SJCRH30 (cell line): ENCODE results near the gene SPDYE1. TPM values are rescaled to one million over a fixed set of nuclear protein-coding genes. Genes with fewer than 3 reads are reported as not detected.
"Not testable (repeated sequence)": the region's sequence is repeated elsewhere in the genome, so short reads cannot be mapped to it uniquely, and the experiment has no call there.

Experiments
- DNase-seq, 2 experiments: peaks; one replicate each; pipeline ENCODE4 v3.0.0-alpha.2; 2015 to 2020
- H3K27ac ChIP-seq: fragments of 250-450 bp; sonication (Bioruptor Pico); 2 replicates; pipeline ENCODE4 v1.5.1; 2020; ENCODE audit warnings: mild to moderate bottlenecking, moderate library complexity
- H3K27me3 ChIP-seq: fragments of 250-450 bp; sonication (Bioruptor Pico); 2 replicates; pipeline ENCODE4 v1.5.1; 2020; ENCODE audit warnings: mild to moderate bottlenecking, moderate library complexity
- H3K36me3 ChIP-seq: fragments of 250-450 bp; sonication (Bioruptor Pico); 2 replicates; pipeline ENCODE4 v1.5.1; 2020; ENCODE audit warnings: mild to moderate bottlenecking, moderate library complexity
- H3K4me1 ChIP-seq: fragments of 250-450 bp; sonication (Bioruptor Pico); 2 replicates; pipeline ENCODE4 v1.5.1; 2020; ENCODE audit warnings: mild to moderate bottlenecking, moderate library complexity
- H3K4me3 ChIP-seq: fragments of 250-450 bp; sonication (Bioruptor Pico); 2 replicates; pipeline ENCODE4 v1.5.1; 2020; ENCODE audit warnings: mild to moderate bottlenecking, moderate library complexity
- H3K9me3 ChIP-seq: fragments of 250-450 bp; sonication (Bioruptor Pico); replicated peaks from 2 replicates; pipeline ENCODE4 v1.5.1; 2020; ENCODE audit warnings: mild to moderate bottlenecking, moderate library complexity
- total RNA-seq: library from RNA; depleted of rRNA; stranded (reverse); fragments of >200 nt; shearing (Covaris generic); gene quantifications from 2 replicates; pipeline ENCODE4 v1.2.3, GENCODE V29; 2014

SPDYE1 gene
- total RNA-seq, 1 experiment from 2014 or later = not detected

- not testable (repeated sequence) for H3K4me1 ChIP-seq, H3K4me3 ChIP-seq, DNase-seq, H3K9me3 ChIP-seq, H3K27ac ChIP-seq, H3K27me3 ChIP-seq, H3K36me3 ChIP-seq
Measured at GRCh38 chr7:43982848-43983247, 14.8 kb upstream of the SPDYE1 start.

- H3K36me3 ChIP-seq, H3K4me3 ChIP-seq, H3K27me3 ChIP-seq, H3K9me3 ChIP-seq, H3K27ac ChIP-seq, DNase-seq, H3K4me1 ChIP-seq: not testable (repeated sequence)
Measured at GRCh38 chr7:43983736-43984135, 14.0 kb upstream of the SPDYE1 start.

GRCh38 chr7:43985904-43986864, 11.5 kb upstream of the SPDYE1 start:
- DNase-seq = peak in 1 of 2 experiments; percentile 20

GRCh38 chr7:43987476-43987875, 10.2 kb upstream of the SPDYE1 start:
- H3K4me1 ChIP-seq, DNase-seq, H3K27ac ChIP-seq, H3K4me3 ChIP-seq, H3K27me3 ChIP-seq, H3K36me3 ChIP-seq, H3K9me3 ChIP-seq: not testable (repeated sequence)

More at GRCh38 chr7:43985904-43986864, 11.5 kb upstream of the SPDYE1 start:
- not testable (repeated sequence) for H3K27ac ChIP-seq, H3K27me3 ChIP-seq, H3K4me3 ChIP-seq, H3K36me3 ChIP-seq, H3K9me3 ChIP-seq, H3K4me1 ChIP-seq

- H3K9me3 ChIP-seq, H3K4me3 ChIP-seq, H3K4me1 ChIP-seq, H3K36me3 ChIP-seq, H3K27me3 ChIP-seq: not testable (repeated sequence)
- peak overlapping the region; percentile 46 for H3K27ac ChIP-seq
- DNase-seq = peak; percentile 63 to 68
Measured at GRCh38 chr7:43990011-43990585, 7.6 kb upstream of the SPDYE1 start.

GRCh38 chr7:43990829-43991228, 6.9 kb upstream of the SPDYE1 start:
- DNase-seq, H3K27ac ChIP-seq: not testable (repeated sequence)

GRCh38 chr7:43992896-43993295, 4.8 kb upstream of the SPDYE1 start:
- H3K27me3 ChIP-seq, H3K9me3 ChIP-seq, H3K4me1 ChIP-seq, H3K4me3 ChIP-seq, H3K36me3 ChIP-seq: not testable (repeated sequence)
- H3K27ac ChIP-seq = peak overlapping the region; percentile 31; the same call in 1 of the 2 replicates
- peak; percentile 51 to 64 for DNase-seq

More at GRCh38 chr7:43990829-43991228, 6.9 kb upstream of the SPDYE1 start:
- not testable (repeated sequence) for H3K4me3 ChIP-seq, H3K4me1 ChIP-seq, H3K9me3 ChIP-seq, H3K27me3 ChIP-seq, H3K36me3 ChIP-seq

GRCh38 chr7:43994681-43995080, 3.0 kb upstream of the SPDYE1 start:
- H3K4me3 ChIP-seq, H3K27me3 ChIP-seq, DNase-seq, H3K27ac ChIP-seq, H3K4me1 ChIP-seq, H3K36me3 ChIP-seq, H3K9me3 ChIP-seq: not testable (repeated sequence)

GRCh38 chr7:44012081-44012480, 14.4 kb downstream of the SPDYE1 start:
- not testable (repeated sequence) for H3K27me3 ChIP-seq, H3K4me1 ChIP-seq, H3K27ac ChIP-seq, H3K36me3 ChIP-seq, H3K4me3 ChIP-seq, H3K9me3 ChIP-seq, DNase-seq

GRCh38 chr7:44015090-44015489, 17.4 kb downstream of the SPDYE1 start:
- not testable (repeated sequence) for H3K36me3 ChIP-seq, DNase-seq

GRCh38 chr7:44018857-44019807, 21.4 kb downstream of the SPDYE1 start:
- peak overlapping the region; percentile 56 for H3K27ac ChIP-seq
- not testable (repeated sequence) for H3K9me3 ChIP-seq
- DNase-seq = peak; percentile 98

More at GRCh38 chr7:44015090-44015489, 17.4 kb downstream of the SPDYE1 start:
- not testable (repeated sequence) for H3K4me1 ChIP-seq, H3K9me3 ChIP-seq, H3K4me3 ChIP-seq, H3K27ac ChIP-seq, H3K27me3 ChIP-seq

GRCh38 chr7:44019825-44020224, 22.1 kb downstream of the SPDYE1 start:
- H3K4me3 ChIP-seq, H3K27ac ChIP-seq, DNase-seq, H3K9me3 ChIP-seq, H3K36me3 ChIP-seq, H3K4me1 ChIP-seq, H3K27me3 ChIP-seq: not testable (repeated sequence)

More at GRCh38 chr7:44018857-44019807, 21.4 kb downstream of the SPDYE1 start:
- peak overlapping the region; percentile 99 for H3K4me3 ChIP-seq
- not testable (repeated sequence) for H3K4me1 ChIP-seq, H3K36me3 ChIP-seq, H3K27me3 ChIP-seq

- H3K4me1 ChIP-seq, H3K27me3 ChIP-seq, H3K27ac ChIP-seq: not testable (repeated sequence)
Measured at GRCh38 chr7:44022069-44022468, 24.4 kb downstream of the SPDYE1 start.

GRCh38 chr7:44022796-44023467, 25.2 kb downstream of the SPDYE1 start:
- H3K27me3 ChIP-seq, H3K9me3 ChIP-seq, H3K4me3 ChIP-seq, H3K4me1 ChIP-seq, DNase-seq, H3K36me3 ChIP-seq, H3K27ac ChIP-seq: not testable (repeated sequence)

More at GRCh38 chr7:44022069-44022468, 24.4 kb downstream of the SPDYE1 start:
- not testable (repeated sequence) for H3K36me3 ChIP-seq, H3K9me3 ChIP-seq, H3K4me3 ChIP-seq, DNase-seq
